ENCODE results near the gene NRSN1.

GRCh38 chr6:24108056-24108455 is 18.0 kb upstream of the NRSN1 start:
- no peak for TF ChIP-seq BHLHE40 (IDR thresholded peaks at IDR 0.05; ENCODE audit: borderline replicate concordance)
- no peak for TF ChIP-seq ZNF384 (IDR thresholded peaks at IDR 0.05)
- no peak for TF ChIP-seq L3MBTL2 (conservative IDR thresholded peaks at IDR 0.05)
- no peak for TF ChIP-seq SUZ12 (IDR thresholded peaks at IDR 0.05)
- no peak for TF ChIP-seq PKNOX1 (IDR thresholded peaks at IDR 0.05)
- TF ChIP-seq FOXK2 (IDR thresholded peaks at IDR 0.05) = no peak
- no peak for TF ChIP-seq ARNT (IDR thresholded peaks at IDR 0.05)
- TF ChIP-seq LEF1 (IDR thresholded peaks at IDR 0.05; ENCODE audit: borderline replicate concordance) = no peak
- no peak for TF ChIP-seq FOXA1 (IDR thresholded peaks at IDR 0.05)
- TF ChIP-seq TARDBP (IDR thresholded peaks at IDR 0.05) = no peak
- no peak for TF ChIP-seq ELF4 (IDR thresholded peaks at IDR 0.05)
- TF ChIP-seq NFRKB (IDR thresholded peaks at IDR 0.05) = no peak
- no peak for TF ChIP-seq SP1 (IDR thresholded peaks at IDR 0.05)
- TF ChIP-seq CTBP1 (IDR thresholded peaks at IDR 0.05; ENCODE audit: borderline replicate concordance) = no peak
